ENCODE data around the gene SLC25A13. TPM values are rescaled to one million over a fixed set of nuclear protein-coding genes. Genes with fewer than 3 reads are reported as not detected.

SLC25A13 gene
- total and polyA plus RNA-seq, 2 of the 13 experiments (the other 11 are each of a cell fraction or from before 2014, with no cell fraction given): 36.2 to 84.9 TPM

DNA sequence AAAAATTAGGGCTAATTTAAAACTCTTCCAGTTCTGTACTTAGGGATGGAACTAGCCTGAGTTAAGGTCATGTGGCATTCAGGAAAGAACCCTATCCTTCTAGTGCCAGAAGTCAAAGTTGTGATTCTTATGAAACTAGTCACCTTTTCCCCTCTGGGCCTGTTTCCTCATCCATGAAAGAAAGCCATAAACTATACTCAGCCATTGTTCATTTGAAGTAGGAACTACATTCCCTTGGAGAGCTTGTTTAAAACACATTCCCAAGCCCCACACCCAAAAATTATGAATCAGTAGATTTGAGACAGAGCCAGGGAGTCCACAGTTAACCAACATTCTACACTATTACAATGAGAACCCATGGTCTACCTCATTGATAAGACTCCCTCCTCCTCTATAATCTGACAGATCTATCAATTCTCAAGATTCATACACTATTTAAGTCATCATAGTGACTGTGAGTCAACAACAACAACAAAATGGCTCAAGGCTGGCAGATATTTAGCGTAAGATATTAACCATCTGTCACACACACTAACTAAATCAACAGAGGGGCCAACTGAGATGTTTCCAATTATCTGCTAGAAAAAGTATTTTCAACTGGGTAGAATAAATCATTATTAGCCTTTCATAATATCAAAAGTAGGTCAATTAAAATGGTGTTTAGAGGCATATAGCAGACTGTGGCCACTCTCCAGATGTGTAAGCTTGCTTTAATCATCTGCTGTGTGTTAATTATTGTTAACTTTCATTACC lies 102.3 kb downstream of the SLC25A13 start:
- peaks cover 12% of the 10 kb centered on the region for H3K79me2 ChIP-seq (ENCODE audit: insufficient read depth, low read length)
- H3K27ac ChIP-seq (ENCODE audit: extremely low read length, insufficient read depth, low read length): no peak overlapping the region
- ATAC-seq (no peak), FAIRE-seq (no peak), DNase-seq (ENCODE audit: low spot score) (no peak)
- ChIA-PET CTCF (ENCODE audit: low intra/inter-chr PET ratio, low total read pairs) (no interaction called here), POLR2A (no interaction called here)
- no peak overlapping the region for H3K4me2 ChIP-seq (ENCODE audit: low read depth, low read length)
- no peak for TF ChIP-seq HIVEP1 (CRISPR knock-in tag; IDR thresholded peaks at IDR 0.05)
- TF ChIP-seq ZNF567 (CRISPR knock-in tag; IDR thresholded peaks at IDR 0.05; ENCODE audit: borderline replicate concordance): no peak
- TF ChIP-seq ELF1 (CRISPR knock-in tag; IDR thresholded peaks at IDR 0.05): no peak
- no peak for TF ChIP-seq ZSCAN21 (CRISPR knock-in tag; IDR thresholded peaks at IDR 0.05; ENCODE audit: borderline replicate concordance)
- TF ChIP-seq ZNF335 (CRISPR knock-in tag; IDR thresholded peaks at IDR 0.05): no peak
- H3K9ac ChIP-seq (ENCODE audit: insufficient read depth, low read depth, low read length): no peak overlapping the region
- BruUV-seq (replicated peaks): no TSS peak
- in situ Hi-C loops (cut with HindIII; ENCODE audit: extremely low pct_ligation_motif_present, low pct_unique_long_range_greater_than_20kb): no loop called here
- intact Hi-C loops (cut with micrococcal nuclease; ENCODE audit: unreplicated experiment): loop anchor here (10.0 kb wide), 1 partner anchor 805 kb away; the partner anchor contains the start of gene DLX5
- no peaks in the 10 kb centered on the region for H3K4me1 ChIP-seq (ENCODE audit: insufficient read depth, low read length)
- H3K9me3 ChIP-seq (ENCODE audit: low read length): no peaks in the 10 kb centered on the region
- H3K36me3 ChIP-seq (replicated peaks in 1 of 2; ENCODE audit: control insufficient read depth in 1 of 2, insufficient read depth in 2 of 2, low read length in 2 of 2): no peaks in the 10 kb centered on the region
- WGBS (ENCODE audit: low lambda C conversion rate): 100% methylated on average over 1 of the region's 1 CpG
- H4K20me1 ChIP-seq (ENCODE audit: insufficient read depth, low read length): no peaks in the 10 kb centered on the region; the same call in 1 of the 2 replicates
- no peaks in the 10 kb centered on the region for H3K27me3 ChIP-seq (ENCODE audit: control insufficient read depth in 1 of 2, insufficient read depth in 2 of 2, low read length in 2 of 2)
- H3K4me3 ChIP-seq (replicated peaks in 1 of 3; ENCODE audit: insufficient read depth in 1 of 3, low read depth in 2 of 3, low read length in 3 of 3): no peak overlapping the region
- no peak overlapping the region for H2AFZ ChIP-seq (ENCODE audit: low read length)

DNA sequence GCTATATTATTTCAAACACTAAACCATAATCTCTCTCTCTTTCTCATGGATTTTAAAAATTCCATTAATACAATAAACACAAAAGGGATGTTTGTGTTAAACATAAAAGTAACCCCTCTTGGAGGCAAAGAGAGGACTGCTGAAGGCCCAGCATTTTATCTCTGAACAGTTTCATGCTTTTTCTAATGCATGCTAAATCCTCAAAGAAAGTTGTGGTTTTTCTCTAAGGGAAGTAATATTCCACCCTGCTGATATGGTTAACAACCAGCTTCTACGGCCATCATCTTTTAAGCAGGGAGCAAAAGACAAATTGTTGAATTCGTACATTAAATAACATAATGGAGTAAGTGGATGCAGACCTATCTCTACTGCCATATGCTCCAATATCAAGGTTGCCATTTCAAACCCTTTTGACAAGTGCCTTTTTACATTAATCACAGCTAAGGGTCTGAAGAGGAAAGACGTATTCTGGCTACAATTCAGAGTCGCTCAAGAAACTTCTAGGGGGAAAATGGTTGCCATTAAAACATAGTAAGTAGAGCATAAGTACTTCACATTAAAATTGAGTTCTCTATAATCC lies 103.1 kb downstream of the SLC25A13 start:
- Histone ChIP-seq H3K4me2 (ENCODE audit: low read depth, low read length) (no peak overlapping the region), H2AFZ (ENCODE audit: low read length) (no peak overlapping the region), H3K27me3 (ENCODE audit: control insufficient read depth in 1 of 2, insufficient read depth in 2 of 2, low read length in 2 of 2) (no peaks in the 10 kb centered on the region), H3K4me1 (ENCODE audit: insufficient read depth, low read length) (no peaks in the 10 kb centered on the region), H3K9me3 (ENCODE audit: low read length) (no peaks in the 10 kb centered on the region), H4K20me1 (ENCODE audit: insufficient read depth, low read length) (no peaks in the 10 kb centered on the region; the same call in 1 of the 2 replicates), H3K27ac (ENCODE audit: extremely low read length, insufficient read depth, low read length) (no peak overlapping the region), H3K4me3 (replicated peaks in 1 of 3; ENCODE audit: insufficient read depth in 1 of 3, low read depth in 2 of 3, low read length in 3 of 3) (no peak overlapping the region), H3K79me2 (ENCODE audit: insufficient read depth, low read length) (peaks cover 9% of the 10 kb centered on the region), H3K36me3 (replicated peaks in 1 of 2; ENCODE audit: control insufficient read depth in 1 of 2, insufficient read depth in 2 of 2, low read length in 2 of 2) (no peaks in the 10 kb centered on the region), H3K9ac (ENCODE audit: insufficient read depth, low read depth, low read length) (no peak overlapping the region)
- DNase-seq (ENCODE audit: low spot score) (no peak), FAIRE-seq (no peak), ATAC-seq (no peak)
- in situ Hi-C loops (cut with HindIII; ENCODE audit: extremely low pct_ligation_motif_present, low pct_unique_long_range_greater_than_20kb): no loop called here
- intact Hi-C loops (cut with micrococcal nuclease; ENCODE audit: unreplicated experiment): no loop called here
- WGBS (ENCODE audit: low lambda C conversion rate): 73% methylated on average over 4 of the region's 4 CpGs
- ChIA-PET CTCF (ENCODE audit: low intra/inter-chr PET ratio, low total read pairs) (no interaction called here), POLR2A (no interaction called here)
- no TSS peak for BruUV-seq (replicated peaks)
- TF ChIP-seq ZSCAN29 (CRISPR knock-in tag; conservative IDR thresholded peaks at IDR 0.05) (no peak), ZC3H4 (CRISPR knock-in tag; IDR thresholded peaks at IDR 0.05; ENCODE audit: borderline replicate concordance) (no peak), ZFYVE20 (CRISPR knock-in tag; IDR thresholded peaks at IDR 0.05; ENCODE audit: borderline replicate concordance, low read depth) (no peak), CREM (IDR thresholded peaks at IDR 0.05) (no peak), CREM (CRISPR knock-in tag; IDR thresholded peaks at IDR 0.05) (no peak), ZNF616 (CRISPR knock-in tag; IDR thresholded peaks at IDR 0.05; ENCODE audit: low read depth) (no peak), ZNF644 (CRISPR knock-in tag; IDR thresholded peaks at IDR 0.05; ENCODE audit: low read depth) (no peak)
- TF ChIP-seq, protein P1, sequence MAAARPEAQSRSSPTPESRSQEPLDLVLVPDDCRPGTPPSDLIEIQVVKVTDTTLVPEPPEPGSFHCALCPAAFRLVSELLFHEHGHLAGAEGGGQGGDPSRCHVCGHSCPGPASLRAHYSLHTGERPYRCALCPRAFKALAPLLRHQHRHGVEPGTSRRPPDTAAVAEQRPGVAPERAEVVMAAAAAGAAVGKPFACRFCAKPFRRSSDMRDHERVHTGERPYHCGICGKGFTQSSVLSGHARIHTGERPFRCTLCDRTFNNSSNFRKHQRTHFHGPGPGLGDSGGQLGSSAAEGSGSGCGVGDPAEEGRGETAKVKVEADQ (CRISPR knock-in tag; IDR thresholded peaks at IDR 0.05; ENCODE audit: borderline replicate concordance): no peak
- TF ChIP-seq, protein P2, sequence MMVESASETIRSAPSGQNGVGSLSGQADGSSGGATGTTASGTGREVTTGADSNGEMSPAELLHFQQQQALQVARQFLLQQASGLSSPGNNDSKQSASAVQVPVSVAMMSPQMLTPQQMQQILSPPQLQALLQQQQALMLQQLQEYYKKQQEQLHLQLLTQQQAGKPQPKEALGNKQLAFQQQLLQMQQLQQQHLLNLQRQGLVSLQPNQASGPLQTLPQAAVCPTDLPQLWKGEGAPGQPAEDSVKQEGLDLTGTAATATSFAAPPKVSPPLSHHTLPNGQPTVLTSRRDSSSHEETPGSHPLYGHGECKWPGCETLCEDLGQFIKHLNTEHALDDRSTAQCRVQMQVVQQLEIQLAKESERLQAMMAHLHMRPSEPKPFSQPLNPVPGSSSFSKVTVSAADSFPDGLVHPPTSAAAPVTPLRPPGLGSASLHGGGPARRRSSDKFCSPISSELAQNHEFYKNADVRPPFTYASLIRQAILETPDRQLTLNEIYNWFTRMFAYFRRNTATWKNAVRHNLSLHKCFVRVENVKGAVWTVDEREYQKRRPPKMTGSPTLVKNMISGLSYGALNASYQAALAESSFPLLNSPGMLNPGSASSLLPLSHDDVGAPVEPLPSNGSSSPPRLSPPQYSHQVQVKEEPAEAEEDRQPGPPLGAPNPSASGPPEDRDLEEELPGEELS (CRISPR knock-in tag; IDR thresholded peaks at IDR 0.05): no peak
- TF ChIP-seq, protein P3, sequence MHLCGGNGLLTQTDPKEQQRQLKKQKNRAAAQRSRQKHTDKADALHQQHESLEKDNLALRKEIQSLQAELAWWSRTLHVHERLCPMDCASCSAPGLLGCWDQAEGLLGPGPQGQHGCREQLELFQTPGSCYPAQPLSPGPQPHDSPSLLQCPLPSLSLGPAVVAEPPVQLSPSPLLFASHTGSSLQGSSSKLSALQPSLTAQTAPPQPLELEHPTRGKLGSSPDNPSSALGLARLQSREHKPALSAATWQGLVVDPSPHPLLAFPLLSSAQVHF (CRISPR knock-in tag; IDR thresholded peaks at IDR 0.05): no peak
